ENCODE data around the gene CXorf65. TPM values are rescaled to one million over a fixed set of nuclear protein-coding genes. Genes with fewer than 3 reads are reported as not detected.

The CXorf65 gene
- total RNA-seq, 3 donors from 2014 or later = 2.7 TPM; not detected in 2

DNA sequence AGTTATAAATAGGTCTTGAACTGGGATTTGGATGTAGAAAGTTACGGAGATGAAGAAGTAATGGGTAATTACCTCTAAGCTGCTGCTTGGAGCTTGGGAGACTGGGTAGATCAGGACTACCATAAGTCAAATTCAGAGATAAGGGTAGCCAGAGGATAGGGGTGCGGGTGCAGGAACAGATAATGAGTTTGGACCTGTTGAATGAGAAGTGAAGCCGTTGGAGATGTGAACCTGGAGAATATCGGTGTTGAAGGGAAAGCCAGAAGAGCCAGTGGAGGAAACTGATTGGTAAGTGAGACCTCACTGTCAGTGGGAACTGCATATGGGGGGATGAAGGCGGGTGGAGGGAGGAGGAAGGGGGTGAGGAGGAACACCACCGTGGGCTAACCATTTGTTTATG lies 11.5 kb downstream of the CXorf65 start:
- no peak for ATAC-seq
- Histone ChIP-seq H3K9me3 (no peaks in the 10 kb centered on the region), H3K4me1 (ENCODE audit: low read depth) (no peaks in the 10 kb centered on the region), H3K36me3 (ENCODE audit: low read depth) (no peaks in the 10 kb centered on the region), H3K4me3 (no peak overlapping the region)
- TF ChIP-seq, protein P1, sequence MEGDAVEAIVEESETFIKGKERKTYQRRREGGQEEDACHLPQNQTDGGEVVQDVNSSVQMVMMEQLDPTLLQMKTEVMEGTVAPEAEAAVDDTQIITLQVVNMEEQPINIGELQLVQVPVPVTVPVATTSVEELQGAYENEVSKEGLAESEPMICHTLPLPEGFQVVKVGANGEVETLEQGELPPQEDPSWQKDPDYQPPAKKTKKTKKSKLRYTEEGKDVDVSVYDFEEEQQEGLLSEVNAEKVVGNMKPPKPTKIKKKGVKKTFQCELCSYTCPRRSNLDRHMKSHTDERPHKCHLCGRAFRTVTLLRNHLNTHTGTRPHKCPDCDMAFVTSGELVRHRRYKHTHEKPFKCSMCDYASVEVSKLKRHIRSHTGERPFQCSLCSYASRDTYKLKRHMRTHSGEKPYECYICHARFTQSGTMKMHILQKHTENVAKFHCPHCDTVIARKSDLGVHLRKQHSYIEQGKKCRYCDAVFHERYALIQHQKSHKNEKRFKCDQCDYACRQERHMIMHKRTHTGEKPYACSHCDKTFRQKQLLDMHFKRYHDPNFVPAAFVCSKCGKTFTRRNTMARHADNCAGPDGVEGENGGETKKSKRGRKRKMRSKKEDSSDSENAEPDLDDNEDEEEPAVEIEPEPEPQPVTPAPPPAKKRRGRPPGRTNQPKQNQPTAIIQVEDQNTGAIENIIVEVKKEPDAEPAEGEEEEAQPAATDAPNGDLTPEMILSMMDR (IDR thresholded peaks at IDR 0.05) = no peak
- intact Hi-C loops (cut with DNase I, micrococcal nuclease) = no loop called here
- no peak for DNase-seq

DNA sequence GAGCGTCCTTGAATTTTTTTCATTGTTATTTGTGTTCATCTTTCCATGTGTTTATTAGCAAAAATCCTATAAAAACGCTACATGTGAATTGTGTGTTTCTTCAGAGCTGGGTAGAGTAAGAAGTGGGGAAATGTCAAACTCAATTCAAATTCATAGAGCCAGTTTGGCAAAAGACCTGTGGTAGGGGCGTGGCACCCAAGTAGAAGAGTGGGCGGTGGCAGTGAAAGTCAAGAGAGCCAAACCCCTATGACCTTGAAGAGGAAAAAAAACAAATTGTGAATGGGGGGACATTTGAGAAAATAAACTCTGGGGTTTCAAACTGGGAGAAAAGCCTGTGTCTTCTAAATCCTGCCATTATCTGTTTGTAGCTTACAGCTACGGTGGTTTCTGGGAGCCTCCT lies 15.3 kb downstream of the CXorf65 start:
- Histone ChIP-seq H3K36me3 (ENCODE audit: low read depth) (no peaks in the 10 kb centered on the region), H3K4me3 (no peak overlapping the region), H3K9me3 (no peaks in the 10 kb centered on the region), H3K4me1 (ENCODE audit: low read depth) (no peaks in the 10 kb centered on the region)
- ATAC-seq (no peak), DNase-seq (no peak)
- intact Hi-C loops (cut with DNase I, micrococcal nuclease) = no loop called here
- TF ChIP-seq, protein P1 (IDR thresholded peaks at IDR 0.05) = no peak

DNA sequence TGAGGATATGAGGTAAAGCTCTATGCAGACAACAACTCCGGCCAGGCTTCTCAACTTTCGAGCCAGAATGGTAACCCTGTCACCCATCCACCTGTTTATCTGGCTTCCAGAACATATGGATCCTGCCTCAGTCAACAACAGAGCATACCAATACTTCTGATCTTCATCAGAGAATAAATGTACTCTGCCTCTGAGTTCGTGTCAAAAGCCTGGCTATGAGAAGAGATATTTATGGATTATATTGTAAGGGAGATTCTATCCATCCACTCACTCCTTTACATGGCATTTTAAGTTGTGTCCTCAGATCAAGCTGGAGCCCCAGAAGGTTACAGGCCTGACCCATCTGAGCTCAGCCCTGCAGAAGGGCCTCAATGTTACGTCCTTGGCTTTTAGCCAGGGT lies 20.6 kb downstream of the CXorf65 start:
- ATAC-seq (no peak), DNase-seq (no peak)
- H3K4me1 ChIP-seq (ENCODE audit: low read depth) = no peaks in the 10 kb centered on the region
- H3K36me3 ChIP-seq (ENCODE audit: low read depth) = no peaks in the 10 kb centered on the region
- TF ChIP-seq, protein P1 (IDR thresholded peaks at IDR 0.05) = no peak
- no peaks in the 10 kb centered on the region for H3K9me3 ChIP-seq
- intact Hi-C loops (cut with DNase I, micrococcal nuclease) = no loop called here
- no peak overlapping the region for H3K4me3 ChIP-seq

DNA sequence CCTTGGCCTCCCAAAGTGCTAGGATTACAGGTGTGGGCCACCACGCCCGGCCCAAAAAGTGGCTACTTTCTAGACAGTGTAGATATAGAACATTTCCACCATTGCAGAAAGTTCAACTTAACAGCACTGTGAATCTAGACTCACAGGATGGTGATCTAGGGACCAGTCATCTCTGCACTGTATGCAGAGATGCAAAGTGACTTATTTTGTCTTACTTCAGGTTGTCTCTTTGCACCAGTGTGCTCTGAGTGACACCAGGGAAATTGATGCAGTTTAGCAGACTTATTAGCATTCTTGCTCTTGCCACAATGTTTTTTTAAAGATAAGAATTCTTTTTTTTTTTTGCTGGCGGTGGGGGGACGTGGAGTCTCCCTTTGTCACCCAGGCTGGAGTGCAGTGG lies 23.7 kb downstream of the CXorf65 start:
- H3K36me3 ChIP-seq (ENCODE audit: low read depth) = no peaks in the 10 kb centered on the region
- TF ChIP-seq, protein P1 (IDR thresholded peaks at IDR 0.05) = no peak
- H3K9me3 ChIP-seq = no peaks in the 10 kb centered on the region
- no peak for ATAC-seq
- no peak overlapping the region for H3K4me3 ChIP-seq
- intact Hi-C loops (cut with DNase I, micrococcal nuclease) = no loop called here
- no peak for DNase-seq
- no peaks in the 10 kb centered on the region for H3K4me1 ChIP-seq (ENCODE audit: low read depth)

DNA sequence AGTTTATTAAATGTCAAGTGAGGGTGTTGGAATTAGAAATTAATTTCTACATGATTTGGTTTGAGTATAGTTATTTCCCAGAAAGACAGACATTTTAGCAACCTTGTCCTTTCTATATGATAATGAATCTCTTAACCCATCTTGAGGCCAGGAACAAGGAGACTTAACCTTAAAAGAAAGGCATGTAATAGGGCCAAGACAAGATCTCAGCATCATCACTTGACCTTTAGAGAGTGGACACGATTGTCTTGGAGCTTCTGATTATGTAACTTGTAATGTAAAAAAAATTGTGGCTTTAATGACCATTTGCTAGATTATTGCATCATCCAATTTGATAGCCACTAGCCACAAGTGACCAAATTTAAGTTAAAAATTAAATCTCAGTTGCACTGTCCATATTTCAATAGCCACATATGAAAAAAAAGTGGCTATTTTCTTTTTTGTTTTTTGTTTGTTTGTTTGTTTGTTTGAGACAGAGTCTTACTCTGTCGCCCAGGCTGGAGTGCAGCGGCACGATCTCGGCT lies 24.4 kb downstream of the CXorf65 start:
- H3K36me3 ChIP-seq (ENCODE audit: low read depth) = no peaks in the 10 kb centered on the region
- TF ChIP-seq, protein P1 (IDR thresholded peaks at IDR 0.05) = no peak
- H3K4me1 ChIP-seq (ENCODE audit: low read depth) = no peaks in the 10 kb centered on the region
- ATAC-seq (no peak), DNase-seq (no peak)
- H3K4me3 ChIP-seq = no peak overlapping the region
- intact Hi-C loops (cut with DNase I, micrococcal nuclease) = no loop called here
- no peaks in the 10 kb centered on the region for H3K9me3 ChIP-seq

Data from mucosa of descending colon (tissue), 3 donors.